HFF-Myc (cell line): ENCODE data around the gene ARMH1.
"Not testable (repeated sequence)": the region's sequence is repeated elsewhere in the genome, so short reads cannot be mapped to it uniquely, and the experiment has no call there.

ENCODE experiments used
- DNase-seq: peaks from one replicate; pipeline ENCODE4 v3.0.0-alpha.2; 2011; ENCODE audit warnings: low read depth; ENCODE audit errors: extremely low read depth
- H3K4me3 ChIP-seq: replicated peaks from 2 replicates; pipeline ENCODE4 v1.5.1; 2011; ENCODE audit warnings: low read depth, mild to moderate bottlenecking, control low read depth, low read length
- CTCF ChIP-seq: IDR thresholded peaks from 2 replicates; pipeline ENCODE4 v1.5.1; 2012; ENCODE audit warnings: mild to moderate bottlenecking, low read depth, low read length, control low read depth; ENCODE audit errors: missing control alignments

Gene ARMH1

GRCh38 chr1:44660176-44660575 is 14.3 kb upstream of the ARMH1 start:
- no peak for DNase-seq
- H3K4me3 ChIP-seq, result no peak overlapping the region
- TF ChIP-seq CTCF, result no peak

GRCh38 chr1:44661781-44662682 is 12.5 kb upstream of the ARMH1 start:
- no peak for TF ChIP-seq CTCF
- no peak overlapping the region for H3K4me3 ChIP-seq
- no peak for DNase-seq

- DNase-seq, result no peak
- TF ChIP-seq CTCF, result no peak
- no peak overlapping the region for H3K4me3 ChIP-seq
Measured at GRCh38 chr1:44662683-44663030, 11.9 kb upstream of the ARMH1 start.

GRCh38 chr1:44663417-44663816 is 11.1 kb upstream of the ARMH1 start:
- no peak overlapping the region for H3K4me3 ChIP-seq
- TF ChIP-seq CTCF, result no peak
- no peak for DNase-seq

- DNase-seq, result no peak
- no peak overlapping the region for H3K4me3 ChIP-seq
- no peak for TF ChIP-seq CTCF
Measured at GRCh38 chr1:44664730-44665370, 9.7 kb upstream of the ARMH1 start.

- H3K4me3 ChIP-seq, DNase-seq: not testable (repeated sequence)
Measured at GRCh38 chr1:44666719-44667118, 7.8 kb upstream of the ARMH1 start.

GRCh38 chr1:44670751-44671640 is 3.5 kb upstream of the ARMH1 start:
- H3K4me3 ChIP-seq, result no peak overlapping the region
- DNase-seq, result no peak
- no peak for TF ChIP-seq CTCF
